ENCODE measurements around the gene TBC1D22A. TPM values are rescaled to one million over a fixed set of nuclear protein-coding genes. Genes with fewer than 3 reads are reported as not detected.

The TBC1D22A gene
- total and polyA plus RNA-seq, 2 experiments from 2014 or later, result 9.6 to 13.3 TPM

DNA sequence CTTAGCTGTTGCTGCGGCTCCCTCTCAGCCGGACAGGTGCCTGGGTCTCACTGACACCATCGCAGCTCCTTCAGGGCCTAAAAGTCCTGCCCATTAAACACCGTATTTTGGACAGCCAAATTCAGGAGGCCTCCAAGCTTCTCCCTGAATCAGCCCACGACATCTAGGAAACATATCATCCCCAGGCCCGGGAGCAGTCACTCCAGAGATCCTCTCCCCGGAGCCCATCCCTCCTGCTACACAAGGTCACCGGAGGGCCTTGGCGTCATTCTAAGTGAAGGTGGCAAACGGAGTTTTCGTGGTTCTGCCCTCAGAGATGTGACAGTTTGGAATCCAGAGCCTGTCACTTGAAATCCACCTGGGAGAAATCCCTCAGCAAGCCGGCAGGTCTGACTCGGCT is 232.5 kb downstream of the TBC1D22A start:
- no peaks in the 10 kb centered on the region for H3K4me1 ChIP-seq (ENCODE audit: insufficient read depth)
- H3K79me2 ChIP-seq (replicated peaks; ENCODE audit: insufficient read depth), result no peaks in the 10 kb centered on the region
- peaks cover 2% of the 10 kb centered on the region; the same call in 1 of the 3 replicates for H3K36me3 Mint-ChIP-seq (ENCODE audit: low read depth)
- H3K27ac Mint-ChIP-seq, result 0 out of 2 replicates have a peak overlapping the region, but pooled peaks have one; percentile 54
- peaks cover 11% of the 10 kb centered on the region; the same call in 2 of the 3 replicates for H3K4me1 Mint-ChIP-seq
- H3K4me3 ChIP-seq, result no peak overlapping the region
- ATAC-seq (no peak), DNase-seq (ENCODE audit: low spot score) (no peak)
- no peak overlapping the region for H2AFZ ChIP-seq
- H3K4me3 Mint-ChIP-seq, result no peak overlapping the region
- no peaks in the 10 kb centered on the region for H3K36me3 ChIP-seq (ENCODE audit: insufficient read depth)
- peaks cover 2% of the 10 kb centered on the region for H3K27me3 Mint-ChIP-seq (ENCODE audit: insufficient read depth, low read depth, poor library complexity)
- H3K4me2 ChIP-seq, result no peak overlapping the region
- TF ChIP-seq EZH2 (IDR thresholded peaks at IDR 0.05; ENCODE audit: low read depth, unreplicated experiment) (no peak), STAT1 (IDR thresholded peaks at IDR 0.05; ENCODE audit: unreplicated experiment) (no peak), JUNB (IDR thresholded peaks at IDR 0.05; ENCODE audit: unreplicated experiment) (no peak), ZNF114 (CRISPR knock-in tag; IDR thresholded peaks at IDR 0.05) (no peak)
- TF ChIP-seq, protein P1, sequence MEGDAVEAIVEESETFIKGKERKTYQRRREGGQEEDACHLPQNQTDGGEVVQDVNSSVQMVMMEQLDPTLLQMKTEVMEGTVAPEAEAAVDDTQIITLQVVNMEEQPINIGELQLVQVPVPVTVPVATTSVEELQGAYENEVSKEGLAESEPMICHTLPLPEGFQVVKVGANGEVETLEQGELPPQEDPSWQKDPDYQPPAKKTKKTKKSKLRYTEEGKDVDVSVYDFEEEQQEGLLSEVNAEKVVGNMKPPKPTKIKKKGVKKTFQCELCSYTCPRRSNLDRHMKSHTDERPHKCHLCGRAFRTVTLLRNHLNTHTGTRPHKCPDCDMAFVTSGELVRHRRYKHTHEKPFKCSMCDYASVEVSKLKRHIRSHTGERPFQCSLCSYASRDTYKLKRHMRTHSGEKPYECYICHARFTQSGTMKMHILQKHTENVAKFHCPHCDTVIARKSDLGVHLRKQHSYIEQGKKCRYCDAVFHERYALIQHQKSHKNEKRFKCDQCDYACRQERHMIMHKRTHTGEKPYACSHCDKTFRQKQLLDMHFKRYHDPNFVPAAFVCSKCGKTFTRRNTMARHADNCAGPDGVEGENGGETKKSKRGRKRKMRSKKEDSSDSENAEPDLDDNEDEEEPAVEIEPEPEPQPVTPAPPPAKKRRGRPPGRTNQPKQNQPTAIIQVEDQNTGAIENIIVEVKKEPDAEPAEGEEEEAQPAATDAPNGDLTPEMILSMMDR (conservative IDR thresholded peaks at IDR 0.05; ENCODE audit: low read depth in 2 of 2), result no peak
- TF ChIP-seq, protein P2, sequence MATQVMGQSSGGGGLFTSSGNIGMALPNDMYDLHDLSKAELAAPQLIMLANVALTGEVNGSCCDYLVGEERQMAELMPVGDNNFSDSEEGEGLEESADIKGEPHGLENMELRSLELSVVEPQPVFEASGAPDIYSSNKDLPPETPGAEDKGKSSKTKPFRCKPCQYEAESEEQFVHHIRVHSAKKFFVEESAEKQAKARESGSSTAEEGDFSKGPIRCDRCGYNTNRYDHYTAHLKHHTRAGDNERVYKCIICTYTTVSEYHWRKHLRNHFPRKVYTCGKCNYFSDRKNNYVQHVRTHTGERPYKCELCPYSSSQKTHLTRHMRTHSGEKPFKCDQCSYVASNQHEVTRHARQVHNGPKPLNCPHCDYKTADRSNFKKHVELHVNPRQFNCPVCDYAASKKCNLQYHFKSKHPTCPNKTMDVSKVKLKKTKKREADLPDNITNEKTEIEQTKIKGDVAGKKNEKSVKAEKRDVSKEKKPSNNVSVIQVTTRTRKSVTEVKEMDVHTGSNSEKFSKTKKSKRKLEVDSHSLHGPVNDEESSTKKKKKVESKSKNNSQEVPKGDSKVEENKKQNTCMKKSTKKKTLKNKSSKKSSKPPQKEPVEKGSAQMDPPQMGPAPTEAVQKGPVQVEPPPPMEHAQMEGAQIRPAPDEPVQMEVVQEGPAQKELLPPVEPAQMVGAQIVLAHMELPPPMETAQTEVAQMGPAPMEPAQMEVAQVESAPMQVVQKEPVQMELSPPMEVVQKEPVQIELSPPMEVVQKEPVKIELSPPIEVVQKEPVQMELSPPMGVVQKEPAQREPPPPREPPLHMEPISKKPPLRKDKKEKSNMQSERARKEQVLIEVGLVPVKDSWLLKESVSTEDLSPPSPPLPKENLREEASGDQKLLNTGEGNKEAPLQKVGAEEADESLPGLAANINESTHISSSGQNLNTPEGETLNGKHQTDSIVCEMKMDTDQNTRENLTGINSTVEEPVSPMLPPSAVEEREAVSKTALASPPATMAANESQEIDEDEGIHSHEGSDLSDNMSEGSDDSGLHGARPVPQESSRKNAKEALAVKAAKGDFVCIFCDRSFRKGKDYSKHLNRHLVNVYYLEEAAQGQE (IDR thresholded peaks at IDR 0.05; ENCODE audit: unreplicated experiment), result no peak
- H3K27ac ChIP-seq (ENCODE audit: low read depth), result no peak overlapping the region
- no peaks in the 10 kb centered on the region for H3K9me2 ChIP-seq (ENCODE audit: insufficient read depth)
- no peaks in the 10 kb centered on the region for H3K9me3 Mint-ChIP-seq
- H3F3A ChIP-seq (replicated peaks; ENCODE audit: low read depth), result no peaks in the 10 kb centered on the region
- H4K20me1 ChIP-seq (replicated peaks; ENCODE audit: insufficient read depth), result no peaks in the 10 kb centered on the region
- no peaks in the 10 kb centered on the region for H3K27me3 ChIP-seq (ENCODE audit: insufficient read depth)

DNA sequence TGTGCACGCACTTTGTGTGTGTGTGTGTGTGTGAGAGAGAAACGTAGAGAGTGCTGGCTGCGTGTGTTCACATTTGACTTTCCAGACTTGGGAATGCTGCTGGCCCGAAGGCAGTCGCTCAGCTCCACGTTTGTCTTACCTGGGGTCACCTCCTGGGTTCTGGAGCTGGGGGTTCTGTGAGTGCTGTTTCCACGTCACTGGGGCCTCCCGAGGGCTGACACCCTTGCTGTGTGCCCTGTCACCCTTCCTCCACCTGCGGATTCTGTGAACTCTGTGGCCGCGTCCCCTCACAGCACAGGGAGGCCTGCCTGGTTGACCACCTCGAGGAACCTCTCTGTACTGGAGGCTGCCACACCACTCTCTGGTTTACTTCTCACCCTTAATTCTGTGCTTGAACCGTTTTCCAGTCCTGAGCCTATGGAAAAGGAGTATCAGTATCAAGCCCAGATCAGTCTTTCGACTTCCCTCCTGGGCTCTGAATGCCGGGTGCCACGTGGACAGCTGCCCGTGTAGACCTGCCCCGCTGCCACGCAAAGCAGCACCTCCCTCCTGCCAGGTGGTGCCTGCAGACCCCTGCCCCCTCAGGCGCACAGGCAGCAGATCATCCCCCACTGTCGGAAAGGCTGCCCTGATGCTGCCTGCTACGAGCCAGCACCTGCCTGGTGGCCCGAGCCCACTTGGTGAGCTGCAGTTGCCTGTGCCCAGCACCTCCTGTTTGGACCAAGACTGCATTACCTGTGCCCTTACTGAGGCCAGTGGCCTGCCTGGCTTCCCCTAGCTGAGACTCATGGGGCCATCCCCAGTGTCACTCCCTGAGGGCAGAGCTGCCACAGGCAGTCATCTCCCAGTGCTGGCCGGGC is 233.3 kb downstream of the TBC1D22A start:
- no peak for ATAC-seq
- no peaks in the 10 kb centered on the region for H3K27me3 ChIP-seq (ENCODE audit: insufficient read depth)

More for the DNA sequence above, 233.3 kb downstream of the TBC1D22A start:
- Histone ChIP-seq H3K4me1 (ENCODE audit: insufficient read depth) (no peaks in the 10 kb centered on the region), H3K4me3 (no peak overlapping the region), H2AFZ (no peak overlapping the region), H3K27ac (ENCODE audit: low read depth) (no peak overlapping the region), H3K9me2 (ENCODE audit: insufficient read depth) (no peaks in the 10 kb centered on the region), H3F3A (replicated peaks; ENCODE audit: low read depth) (no peaks in the 10 kb centered on the region), H3K79me2 (replicated peaks; ENCODE audit: insufficient read depth) (no peaks in the 10 kb centered on the region), H3K36me3 (ENCODE audit: insufficient read depth) (no peaks in the 10 kb centered on the region), H4K20me1 (replicated peaks; ENCODE audit: insufficient read depth) (no peaks in the 10 kb centered on the region), H3K4me2 (no peak overlapping the region)
- Mint-ChIP-seq H3K36me3 (ENCODE audit: low read depth) (peaks cover 2% of the 10 kb centered on the region; the same call in 1 of the 3 replicates), H3K27me3 (ENCODE audit: insufficient read depth, low read depth, poor library complexity) (peaks cover 2% of the 10 kb centered on the region), H3K27ac (peak overlapping the region; percentile 54), H3K9me3 (no peaks in the 10 kb centered on the region), H3K4me1 (peaks cover 15% of the 10 kb centered on the region; the same call in 2 of the 3 replicates), H3K4me3 (no peak overlapping the region)
- TF ChIP-seq, protein P2 (IDR thresholded peaks at IDR 0.05; ENCODE audit: unreplicated experiment), result no peak
- no peak for TF ChIP-seq EZH2phosphoT487 (IDR thresholded peaks at IDR 0.05; ENCODE audit: unreplicated experiment)
- no peak for DNase-seq (ENCODE audit: low spot score)
